CD4-positive, alpha-beta T cell (primary cell): ENCODE measurements around the gene EEPD1. TPM values are rescaled to one million over a fixed set of nuclear protein-coding genes. Genes with fewer than 3 reads are reported as not detected.

Experiments
- ATAC-seq: fragments of 200-7000 bp; cut with Tn5 transposase; one replicate; pipeline ENCODE4 v1.10.0; 2022; ENCODE audit warnings: mild to moderate bottlenecking; ENCODE audit not compliant: poor library complexity
- CTCF ChIA-PET: fragments of 350-600 bp; sonication (Branson Sonifier 250); formaldehyde crosslinking; loops from one replicate; lab custom pipeline; 2021; ENCODE audit warnings: antibody characterized with exemption, inconsistent platforms; lab: Charles Lee
- POLR2A ChIA-PET: fragments of 350-600 bp; sonication (Branson Sonifier 250); formaldehyde crosslinking; loops from one replicate; lab custom pipeline; 2021; ENCODE audit warnings: antibody characterized with exemption, inconsistent platforms; lab: Charles Lee
- DNase-seq, 14 experiments: peaks; one replicate each; pipeline ENCODE4 v3.0.0-alpha.2; 2013 to 2020; ENCODE audit warnings: mixed read lengths in 2 of 14
- H3K27ac ChIP-seq, 2 donors: one replicate each; pipeline versions ENCODE4 v1.5.1 to v1.7.0; 2013; ENCODE audit warnings: low read length in 2 of 2, low read depth in 1 of 2, mild to moderate bottlenecking in 1 of 2
- H3K27me3 ChIP-seq, 2 experiments: 1 replicate in 1 of 2; 2 replicates in 1 of 2; pipeline versions ENCODE4 v1.6.1 to v1.7.0; 2013; ENCODE audit warnings: low read length in 2 of 2, control low read depth in 1 of 2, mild to moderate bottlenecking in 1 of 2, moderate library complexity in 1 of 2; ENCODE audit not compliant: insufficient read depth in 2 of 2, control insufficient read depth in 1 of 2
- H3K36me3 ChIP-seq: one replicate; pipeline ENCODE4 v1.6.1; 2013; ENCODE audit warnings: low read length, control low read depth; ENCODE audit not compliant: insufficient read depth
- H3K4me1 ChIP-seq: one replicate; pipeline ENCODE4 v1.6.1; 2013; ENCODE audit warnings: low read length, control low read depth; ENCODE audit not compliant: insufficient read depth
- H3K4me3 ChIP-seq: one replicate; pipeline ENCODE4 v1.5.1; 2013; ENCODE audit warnings: mild to moderate bottlenecking, low read length, moderate library complexity
- H3K9me3 ChIP-seq, 2 experiments: 1 replicate in 1 of 2; 2 replicates in 1 of 2; pipeline versions ENCODE4 v1.6.1 to v1.7.0; 2013; ENCODE audit warnings: low read length in 2 of 2, mild to moderate bottlenecking in 2 of 2, control low read depth in 1 of 2, moderate library complexity in 1 of 2; ENCODE audit not compliant: control insufficient read depth in 1 of 2, insufficient read depth in 1 of 2
- H3K27ac Mint-ChIP-seq: one replicate; pipeline ENCODE4 v1.8.0; 2020; ENCODE audit warnings: mixed read lengths
- H3K27me3 Mint-ChIP-seq: one replicate; pipeline ENCODE4 v1.8.0; 2021; ENCODE audit warnings: mixed read lengths
- H3K36me3 Mint-ChIP-seq: one replicate; pipeline ENCODE4 v1.8.0; 2021; ENCODE audit warnings: low read depth, mixed read lengths
- H3K4me1 Mint-ChIP-seq: one replicate; pipeline ENCODE4 v1.8.0; 2021; ENCODE audit warnings: low read depth, mixed read lengths
- H3K4me3 Mint-ChIP-seq: one replicate; pipeline ENCODE4 v1.8.0; 2020; ENCODE audit warnings: mild to moderate bottlenecking, mixed read lengths
- H3K9me3 Mint-ChIP-seq: one replicate; pipeline ENCODE4 v1.8.0; 2020; ENCODE audit warnings: mixed read lengths
- CTCF ChIP-seq: fragments of 200-600 bp; IDR thresholded peaks from one replicate; pipeline ENCODE4 v1.8.0; 2022; ENCODE audit warnings: antibody characterized with exemption, mild to moderate bottlenecking
- intact Hi-C, 2 experiments: fragments of 100-400 bp; cut with DNase I in 1 of 2; cut with micrococcal nuclease in 1 of 2; formaldehyde crosslinking; loops; one replicate each; pipeline versions ENCODE4 v1.15.1 to v1.9.0; 2023 to 2025; cut with DNase I, micrococcal nuclease
- total RNA-seq, 174 experiments: library from RNA in 2 of 174; stranded (reverse) in 2 of 174; gene quantifications; one replicate each; pipeline ENCODE4 v1.2.3 and lab custom pipeline; 2021 to 2026

Gene EEPD1
- total RNA-seq, 2 experiments from 2014 or later = 4.4 to 4.6 TPM

GRCh38 chr7:36151921-36152755 lies 916 bp upstream of the EEPD1 start:
- POLR2A ChIA-PET = no interaction called here
- CTCF ChIA-PET = no interaction called here
- H3K27ac ChIP-seq = peak overlapping the region in 1 of 2 donors; percentile 30

DNA sequence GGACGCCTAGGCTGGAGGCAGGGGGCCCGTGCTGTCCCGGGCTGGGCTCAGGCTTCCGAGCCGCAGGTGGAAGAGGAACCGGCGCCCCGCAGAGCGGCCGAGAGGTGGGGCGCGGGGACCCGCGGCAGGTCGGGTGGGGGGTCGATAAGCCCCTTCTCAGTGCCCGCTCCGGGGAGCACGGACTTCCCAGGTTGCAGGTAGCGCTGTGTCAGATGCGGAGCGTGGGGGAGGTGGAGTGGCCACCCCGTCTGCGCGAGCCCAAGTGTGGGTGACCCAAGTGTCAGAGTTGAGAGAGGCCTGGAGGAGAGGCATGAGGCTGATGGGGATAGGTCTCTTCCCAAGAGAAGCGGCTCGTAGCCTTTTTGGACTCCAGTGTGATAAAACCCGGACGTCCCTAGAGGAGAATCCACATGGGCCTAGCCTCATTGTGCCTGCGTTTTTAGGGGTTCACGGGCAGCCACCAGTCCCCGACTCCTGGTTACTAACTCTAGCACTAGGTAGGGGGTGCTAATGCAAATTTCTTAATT lies 580 bp downstream of the EEPD1 start:
- ATAC-seq (no peak), DNase-seq (peak in 6 of 14 experiments; percentile 9 to 31 (median 13))
- POLR2A ChIA-PET = interaction anchor here (1.4 kb wide), 1 partner anchor 134 kb away, joined by 4 read pairs; no protein-coding TSS in a partner anchor
- no peaks in the 10 kb centered on the region for H3K36me3 Mint-ChIP-seq
- H3K27me3 ChIP-seq = no peaks in the 10 kb centered on the region
- H3K27ac ChIP-seq = peak overlapping the region in 1 of 2 donors; percentile 35
- no peaks in the 10 kb centered on the region for H3K27me3 Mint-ChIP-seq
- H3K4me3 ChIP-seq = peak overlapping the region; percentile 69
- CTCF ChIA-PET = no interaction called here
- H3K9me3 ChIP-seq = no peaks in the 10 kb centered on the region
- peaks cover 50% of the 10 kb centered on the region for H3K4me1 Mint-ChIP-seq
- H3K4me1 ChIP-seq = peaks cover 37% of the 10 kb centered on the region
- no peaks in the 10 kb centered on the region for H3K36me3 ChIP-seq
- H3K27ac Mint-ChIP-seq = no peak overlapping the region
- H3K4me3 Mint-ChIP-seq = peak overlapping the region; percentile 90
- no peaks in the 10 kb centered on the region for H3K9me3 Mint-ChIP-seq
- TF ChIP-seq CTCF = no peak
- intact Hi-C loops = loop anchor here (2.0 to 10.0 kb wide), 6 partner anchors 131 to 1116 kb away; partner anchors contain the start of genes ANLN (in 1 of the 2), DPY19L1 (in 1 of the 2) and HERPUD2 (in 1 of the 2)

More at GRCh38 chr7:36151921-36152755, 916 bp upstream of the EEPD1 start:
- Histone ChIP-seq H3K27me3 (no peaks in the 10 kb centered on the region), H3K4me1 (peaks cover 37% of the 10 kb centered on the region), H3K4me3 (peak overlapping the region; percentile 63), H3K36me3 (no peaks in the 10 kb centered on the region), H3K9me3 (peaks cover 0 to 3% of the 10 kb centered on the region in 2 experiments)
- peaks cover 38% of the 10 kb centered on the region for H3K4me1 Mint-ChIP-seq
- ATAC-seq = no peak
- DNase-seq = no peak
- H3K36me3 Mint-ChIP-seq = no peaks in the 10 kb centered on the region
- H3K9me3 Mint-ChIP-seq = no peaks in the 10 kb centered on the region
- no peaks in the 10 kb centered on the region for H3K27me3 Mint-ChIP-seq
- TF ChIP-seq CTCF = no peak
- peak overlapping the region; percentile 22 for H3K27ac Mint-ChIP-seq
- peak overlapping the region; percentile 90 for H3K4me3 Mint-ChIP-seq
- intact Hi-C loops = loop anchor here (5.0 to 10.0 kb wide), 5 partner anchors 133 to 1115 kb away; partner anchors contain the start of genes ANLN (in 1 of the 2), DPY19L1 (in 1 of the 2) and HERPUD2 (in 1 of the 2)

DNA sequence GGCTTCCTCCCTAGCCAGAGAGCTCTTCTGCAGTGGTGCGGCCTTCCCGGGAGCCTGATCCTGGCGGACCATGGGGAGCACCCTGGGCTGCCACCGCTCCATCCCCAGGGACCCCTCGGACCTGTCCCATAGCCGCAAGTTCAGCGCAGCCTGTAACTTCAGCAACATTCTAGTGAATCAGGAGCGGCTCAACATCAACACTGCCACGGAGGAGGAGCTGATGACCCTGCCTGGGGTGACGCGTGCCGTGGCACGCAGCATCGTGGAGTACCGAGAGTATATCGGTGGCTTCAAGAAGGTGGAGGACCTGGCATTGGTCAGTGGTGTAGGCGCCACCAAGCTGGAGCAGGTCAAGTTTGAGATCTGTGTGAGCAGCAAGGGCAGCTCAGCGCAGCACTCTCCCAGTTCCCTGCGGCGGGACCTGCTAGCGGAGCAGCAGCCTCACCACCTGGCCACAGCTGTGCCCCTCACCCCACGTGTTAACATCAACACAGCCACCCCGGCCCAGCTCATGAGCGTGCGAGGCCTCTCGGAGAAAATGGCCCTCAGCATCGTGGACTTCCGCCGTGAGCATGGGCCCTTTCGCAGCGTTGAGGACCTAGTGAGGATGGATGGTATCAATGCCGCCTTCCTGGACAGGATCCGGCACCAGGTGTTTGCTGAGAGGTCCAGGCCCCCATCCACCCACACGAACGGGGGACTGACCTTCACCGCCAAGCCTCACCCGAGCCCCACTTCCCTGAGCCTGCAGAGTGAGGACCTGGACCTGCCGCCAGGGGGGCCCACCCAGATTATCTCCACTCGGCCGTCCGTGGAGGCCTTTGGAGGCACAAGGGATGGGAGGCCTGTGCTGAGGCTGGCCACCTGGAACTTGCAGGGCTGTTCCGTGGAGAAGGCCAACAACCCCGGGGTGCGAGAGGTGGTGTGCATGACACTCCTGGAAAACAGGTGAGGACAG lies 1.5 kb downstream of the EEPD1 start:
- intact Hi-C loops = loop anchor here (2.0 to 10.0 kb wide), 7 partner anchors 130 to 1117 kb away; partner anchors contain the start of genes ANLN (in 1 of the 2), DPY19L1 (in 1 of the 2) and HERPUD2 (in 1 of the 2)
- Histone ChIP-seq H3K4me3 (peak overlapping the region; percentile 69), H3K36me3 (no peaks in the 10 kb centered on the region), H3K9me3 (no peaks in the 10 kb centered on the region), H3K27me3 (no peaks in the 10 kb centered on the region), H3K4me1 (peaks cover 41% of the 10 kb centered on the region), H3K27ac (no peak overlapping the region)
- Mint-ChIP-seq H3K4me3 (peak overlapping the region; percentile 90), H3K27ac (no peak overlapping the region), H3K36me3 (no peaks in the 10 kb centered on the region), H3K9me3 (no peaks in the 10 kb centered on the region), H3K4me1 (peaks cover 50% of the 10 kb centered on the region), H3K27me3 (no peaks in the 10 kb centered on the region)
- no peak for TF ChIP-seq CTCF
- POLR2A ChIA-PET = interaction anchor here (1.4 kb wide), 1 partner anchor 133 kb away, joined by 4 read pairs; no protein-coding TSS in a partner anchor
- no peak for ATAC-seq
- DNase-seq = peak in 1 of 14 experiments; percentile 38
- CTCF ChIA-PET = interaction anchor here (0.6 kb wide), 1 partner anchor 140 kb away, joined by 3 read pairs; no protein-coding TSS in a partner anchor
